GM19238 (cell line): ENCODE results near the gene SVIL.
"Not testable (repeated sequence)": the region's sequence is repeated elsewhere in the genome, so short reads cannot be mapped to it uniquely, and the experiment has no call there.

Experiments
- DNase-seq: peaks from one replicate; pipeline ENCODE4 v3.0.0; 2011; ENCODE audit warnings: low spot score; ENCODE audit not compliant: insufficient read length

SVIL gene

GRCh38 chr10:29542723-29543122 is 92.0 kb downstream of the SVIL start:
- no peak for DNase-seq

- no peak for DNase-seq
Observed at GRCh38 chr10:29541422-29542210, 93.2 kb downstream of the SVIL start.

GRCh38 chr10:29540016-29540415 is 94.8 kb downstream of the SVIL start:
- DNase-seq = no peak

- no peak for DNase-seq
Observed at GRCh38 chr10:29539412-29539811, 95.4 kb downstream of the SVIL start.

GRCh38 chr10:29537799-29538198 is 97.0 kb downstream of the SVIL start:
- DNase-seq = no peak

- not testable (repeated sequence) for DNase-seq
Observed at GRCh38 chr10:29536691-29537090, 98.1 kb downstream of the SVIL start.

GRCh38 chr10:29535778-29536453 is 98.9 kb downstream of the SVIL start:
- no peak for DNase-seq

GRCh38 chr10:29535012-29535777 is 99.6 kb downstream of the SVIL start:
- DNase-seq = no peak

GRCh38 chr10:29534590-29534989 is 100.2 kb downstream of the SVIL start:
- DNase-seq = no peak

DNA sequence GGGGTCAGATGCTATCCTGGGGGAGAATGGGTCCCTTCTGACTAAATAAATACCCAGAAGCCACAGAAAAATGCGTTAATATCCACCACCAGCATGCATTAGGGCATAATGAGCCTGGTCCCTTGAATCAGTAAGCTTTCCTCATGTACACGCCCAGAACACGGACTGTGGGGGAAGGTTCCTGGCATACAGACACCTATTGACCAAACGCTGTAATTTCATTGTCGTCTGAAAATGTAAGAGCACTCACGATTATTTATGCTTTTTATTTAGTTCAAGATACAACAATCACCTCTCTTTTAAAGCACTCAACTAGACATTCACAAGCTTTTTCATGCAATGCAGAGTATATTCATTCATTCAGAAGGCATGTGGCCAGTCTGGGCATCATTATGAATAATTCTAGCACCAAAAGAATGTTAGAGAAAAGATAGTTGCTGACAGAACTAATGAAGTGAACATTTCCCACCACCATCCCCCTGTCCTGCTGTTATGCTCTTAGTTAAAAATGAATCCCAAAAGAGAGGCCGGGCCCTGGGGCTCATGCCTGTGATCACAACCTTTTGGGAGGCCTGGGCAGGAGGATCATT is 101.0 kb downstream of the SVIL start:
- no peak for DNase-seq

GRCh38 chr10:29533046-29533445 is 101.7 kb downstream of the SVIL start:
- DNase-seq = no peak

- no peak for DNase-seq
Observed at GRCh38 chr10:29532256-29532878, 102.4 kb downstream of the SVIL start.

GRCh38 chr10:29530112-29530976 is 104.4 kb downstream of the SVIL start:
- no peak for DNase-seq

DNA sequence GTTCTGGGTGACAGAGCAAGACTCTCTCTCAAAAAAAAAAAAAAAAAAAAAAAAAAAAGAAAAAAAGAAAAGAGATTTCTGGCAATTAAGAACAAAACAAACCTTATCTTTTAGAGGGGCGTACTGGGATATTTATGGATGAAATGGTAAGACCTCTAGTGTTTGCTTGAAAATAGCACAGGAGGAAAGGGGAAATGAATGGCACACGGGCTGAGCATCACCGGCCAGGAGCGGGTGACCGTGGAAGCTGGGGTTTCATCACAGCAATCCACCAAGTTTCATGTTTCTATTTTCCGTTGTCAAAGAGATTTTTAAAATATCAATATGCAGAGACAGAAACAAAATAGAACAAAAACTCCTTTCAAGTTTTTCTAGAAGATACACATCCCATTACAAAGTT is 105.6 kb downstream of the SVIL start:
- no peak for DNase-seq

DNA sequence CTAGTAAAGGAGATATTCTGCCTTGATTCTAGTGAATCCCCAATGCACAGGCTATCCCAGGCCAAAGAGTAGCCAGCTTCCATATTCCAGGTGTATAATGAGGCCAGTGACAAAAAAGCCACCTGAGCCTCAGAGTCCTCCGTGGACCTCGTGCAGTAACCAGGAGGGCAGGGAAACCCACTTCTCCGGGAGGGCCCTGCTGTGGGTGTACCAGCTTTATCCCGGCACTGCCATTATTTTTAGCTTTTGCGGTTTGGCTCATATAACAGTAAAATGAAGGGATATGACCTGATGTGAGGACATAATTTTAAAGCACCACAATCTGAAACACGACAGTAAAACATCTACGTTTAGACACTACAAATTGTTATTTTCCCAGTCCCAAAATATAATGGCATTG is 109.0 kb downstream of the SVIL start:
- DNase-seq = no peak

DNA sequence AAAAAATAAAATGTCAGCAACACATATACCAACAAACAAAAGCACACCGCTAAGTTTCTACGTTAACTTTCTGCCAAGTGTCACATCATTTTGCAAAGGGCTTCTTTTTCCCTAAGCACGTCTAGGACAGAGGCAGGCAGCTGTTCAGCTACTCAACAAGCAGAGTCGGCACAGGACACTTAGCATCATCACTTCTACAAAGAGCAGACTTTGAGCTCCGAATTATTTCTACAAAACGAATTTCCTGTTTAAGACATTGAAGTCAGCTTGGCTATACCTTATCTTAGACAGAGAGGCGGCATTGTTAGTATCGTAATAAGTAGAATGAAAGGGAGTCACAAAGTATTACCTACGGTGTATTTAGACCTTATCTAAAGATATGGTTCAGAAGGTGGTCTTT is 110.1 kb downstream of the SVIL start:
- DNase-seq = no peak

DNA sequence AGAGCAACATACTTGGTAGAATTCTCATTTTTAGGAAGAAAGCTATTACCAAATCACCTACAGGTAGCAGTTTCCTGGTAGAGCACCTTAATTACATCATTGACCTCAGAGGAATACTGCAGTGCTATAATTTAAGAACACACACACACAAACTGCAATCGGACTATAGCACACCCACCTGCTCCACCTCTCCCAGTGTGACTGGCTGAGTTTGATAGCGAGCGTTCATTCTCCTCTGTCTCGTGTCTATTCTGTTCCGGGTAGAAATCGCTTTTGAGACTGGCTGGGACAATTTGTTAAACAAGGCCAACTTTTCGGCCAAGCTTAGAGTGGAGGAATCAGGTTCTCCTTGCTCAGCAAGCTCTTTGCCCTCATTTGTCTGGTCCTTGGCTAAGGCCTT is 110.5 kb downstream of the SVIL start:
- DNase-seq = no peak

GRCh38 chr10:29522918-29523317 is 111.9 kb downstream of the SVIL start:
- no peak for DNase-seq

- no peak for DNase-seq
Observed at GRCh38 chr10:29522061-29522855, 112.5 kb downstream of the SVIL start.

- DNase-seq = no peak
Observed at GRCh38 chr10:29519659-29520058, 115.1 kb downstream of the SVIL start.
